ENCODE measurements around the gene FAM162B.

The FAM162B gene

GRCh38 chr6:116764961-116765841, at the start of gene FAM162B:
Gene FAM162B, minus strand, starts transcription at chr6:116765719. Its CDS starts 143 bp downstream, at chr6:116765576.
- peak within 1 kb of the TSS; percentile 63 to 81 for H3K4me3 Mint-ChIP-seq
- peak within 1 kb of the TSS; percentile 22 to 81 for H3K27ac Mint-ChIP-seq
- H3K4me1 Mint-ChIP-seq = peaks cover 16% of the 10 kb centered on the region
- DNase-seq (peak; percentile 13 to 26), ATAC-seq (peak; percentile 71)
- H3K9me3 Mint-ChIP-seq = no peaks in the 10 kb centered on the region
- H3K27me3 Mint-ChIP-seq = peaks cover 39% of the 10 kb centered on the region

- Mint-ChIP-seq H3K4me1 (no peaks in the 10 kb centered on the region), H3K27me3 (no peaks in the 10 kb centered on the region), H3K4me3 (no peak overlapping the region), H3K27ac (no peak overlapping the region), H3K9me3 (peaks cover 14 to 19% of the 10 kb centered on the region in 2 donors)
- DNase-seq (no peak), ATAC-seq (no peak)
These were observed 46.6 kb upstream of the FAM162B start for GRCh38 chr6:116812051-116812650.

- Mint-ChIP-seq H3K27me3 (peaks cover 32% of the 10 kb centered on the region), H3K4me3 (no peak overlapping the region), H3K4me1 (no peaks in the 10 kb centered on the region), H3K27ac (no peak overlapping the region), H3K9me3 (no peaks in the 10 kb centered on the region)
- ATAC-seq (no peak), DNase-seq (no peak)
These were observed 36.5 kb upstream of the FAM162B start for GRCh38 chr6:116801971-116802370.

GRCh38 chr6:116799945-116800344, 34.4 kb upstream of the FAM162B start:
- H3K27me3 Mint-ChIP-seq = peaks cover 25% of the 10 kb centered on the region

GRCh38 chr6:116797585-116797984, 32.1 kb upstream of the FAM162B start:
- no peak for ATAC-seq
- no peak overlapping the region for H3K4me3 Mint-ChIP-seq
- H3K27ac Mint-ChIP-seq = no peak overlapping the region
- H3K9me3 Mint-ChIP-seq = no peaks in the 10 kb centered on the region
- no peaks in the 10 kb centered on the region for H3K4me1 Mint-ChIP-seq
- DNase-seq = no peak
- H3K27me3 Mint-ChIP-seq = peaks cover 14% of the 10 kb centered on the region

More at GRCh38 chr6:116799945-116800344, 34.4 kb upstream of the FAM162B start:
- Mint-ChIP-seq H3K27ac (no peak overlapping the region), H3K4me1 (no peaks in the 10 kb centered on the region), H3K9me3 (no peaks in the 10 kb centered on the region), H3K4me3 (no peak overlapping the region)
- no peak for ATAC-seq
- no peak for DNase-seq

- H3K4me3 Mint-ChIP-seq = no peak overlapping the region
- DNase-seq (no peak), ATAC-seq (no peak)
- H3K27me3 Mint-ChIP-seq = peaks cover 4% of the 10 kb centered on the region
- no peaks in the 10 kb centered on the region for H3K9me3 Mint-ChIP-seq
- H3K4me1 Mint-ChIP-seq = no peaks in the 10 kb centered on the region
- H3K27ac Mint-ChIP-seq = no peak overlapping the region
These were observed 27.7 kb upstream of the FAM162B start for GRCh38 chr6:116793224-116793623.

- Mint-ChIP-seq H3K4me3 (no peak overlapping the region), H3K27me3 (no peaks in the 10 kb centered on the region), H3K9me3 (no peaks in the 10 kb centered on the region), H3K27ac (no peak overlapping the region), H3K4me1 (no peaks in the 10 kb centered on the region)
- ATAC-seq (no peak), DNase-seq (no peak)
These were observed 18.3 kb upstream of the FAM162B start for GRCh38 chr6:116783852-116784251.

GRCh38 chr6:116779573-116780164, 14.2 kb upstream of the FAM162B start:
- H3K9me3 Mint-ChIP-seq = no peaks in the 10 kb centered on the region
- no peak overlapping the region for H3K4me3 Mint-ChIP-seq
- DNase-seq (no peak), ATAC-seq (no peak)
- no peaks in the 10 kb centered on the region for H3K4me1 Mint-ChIP-seq
- no peak overlapping the region for H3K27ac Mint-ChIP-seq
- H3K27me3 Mint-ChIP-seq = no peaks in the 10 kb centered on the region

- no peak for ATAC-seq
- no peak overlapping the region for H3K27ac Mint-ChIP-seq
- no peak overlapping the region for H3K4me3 Mint-ChIP-seq
- H3K4me1 Mint-ChIP-seq = no peaks in the 10 kb centered on the region
- H3K27me3 Mint-ChIP-seq = peaks cover 11% of the 10 kb centered on the region
- DNase-seq = no peak
- H3K9me3 Mint-ChIP-seq = no peaks in the 10 kb centered on the region
These were observed 8.4 kb upstream of the FAM162B start for GRCh38 chr6:116773886-116774285.

- Mint-ChIP-seq H3K9me3 (no peaks in the 10 kb centered on the region), H3K4me3 (no peak overlapping the region), H3K27me3 (peaks cover 14% of the 10 kb centered on the region), H3K4me1 (no peaks in the 10 kb centered on the region), H3K27ac (no peak overlapping the region)
- DNase-seq (no peak), ATAC-seq (no peak)
These were observed 6.9 kb upstream of the FAM162B start for GRCh38 chr6:116772450-116772849.

GRCh38 chr6:116767715-116768114, 2.2 kb upstream of the FAM162B start:
- no peak overlapping the region for H3K4me3 Mint-ChIP-seq
- H3K9me3 Mint-ChIP-seq = no peaks in the 10 kb centered on the region
- no peak for DNase-seq
- no peak overlapping the region for H3K27ac Mint-ChIP-seq
- no peak for ATAC-seq
- H3K4me1 Mint-ChIP-seq = peaks cover 16% of the 10 kb centered on the region
- H3K27me3 Mint-ChIP-seq = peaks cover 48% of the 10 kb centered on the region

- Mint-ChIP-seq H3K4me3 (peak overlapping the region in 1 of 2 donors; percentile 62), H3K27me3 (peaks cover 39% of the 10 kb centered on the region), H3K4me1 (peaks cover 16% of the 10 kb centered on the region), H3K27ac (no peak overlapping the region), H3K9me3 (no peaks in the 10 kb centered on the region)
- ATAC-seq = no peak
- no peak for DNase-seq
These were observed 1.1 kb upstream of the FAM162B start for GRCh38 chr6:116766506-116767176.

- no peak for DNase-seq
- H3K27ac Mint-ChIP-seq = peak overlapping the region in 1 of 2 donors; percentile 22
- no peak for ATAC-seq
These were observed 924 bp downstream of the FAM162B start for GRCh38 chr6:116764629-116764960.

GRCh38 chr6:116763906-116764628, 1.5 kb downstream of the FAM162B start:
- H3K27me3 Mint-ChIP-seq = peaks cover 48% of the 10 kb centered on the region
- peaks cover 16% of the 10 kb centered on the region for H3K4me1 Mint-ChIP-seq
- no peaks in the 10 kb centered on the region for H3K9me3 Mint-ChIP-seq
- ATAC-seq (no peak), DNase-seq (no peak)
- no peak overlapping the region for H3K27ac Mint-ChIP-seq
- H3K4me3 Mint-ChIP-seq = peak overlapping the region in 1 of 2 donors; percentile 4

More at GRCh38 chr6:116764629-116764960, 924 bp downstream of the FAM162B start:
- no peaks in the 10 kb centered on the region for H3K9me3 Mint-ChIP-seq
- peaks cover 16% of the 10 kb centered on the region for H3K4me1 Mint-ChIP-seq
- H3K4me3 Mint-ChIP-seq = peak overlapping the region; percentile 63 to 81
- H3K27me3 Mint-ChIP-seq = peaks cover 44% of the 10 kb centered on the region

GRCh38 chr6:116763048-116763447, 2.5 kb downstream of the FAM162B start:
- Mint-ChIP-seq H3K9me3 (no peaks in the 10 kb centered on the region), H3K4me3 (no peak overlapping the region), H3K27ac (no peak overlapping the region), H3K4me1 (peaks cover 16% of the 10 kb centered on the region), H3K27me3 (peaks cover 50% of the 10 kb centered on the region)
- DNase-seq = no peak
- no peak for ATAC-seq
